Measurements from ENCODE around the gene MAD1L1. TPM values are rescaled to one million over a fixed set of nuclear protein-coding genes. Genes with fewer than 3 reads are reported as not detected.
A peak's percentile ranks its signal among the peaks of the same experiment; 100 is the strongest.

Gene MAD1L1
- total and polyA plus RNA-seq, 2 of the 4 experiments (the other 2 are of a cell fraction), result 29.0 to 40.9 TPM

DNA sequence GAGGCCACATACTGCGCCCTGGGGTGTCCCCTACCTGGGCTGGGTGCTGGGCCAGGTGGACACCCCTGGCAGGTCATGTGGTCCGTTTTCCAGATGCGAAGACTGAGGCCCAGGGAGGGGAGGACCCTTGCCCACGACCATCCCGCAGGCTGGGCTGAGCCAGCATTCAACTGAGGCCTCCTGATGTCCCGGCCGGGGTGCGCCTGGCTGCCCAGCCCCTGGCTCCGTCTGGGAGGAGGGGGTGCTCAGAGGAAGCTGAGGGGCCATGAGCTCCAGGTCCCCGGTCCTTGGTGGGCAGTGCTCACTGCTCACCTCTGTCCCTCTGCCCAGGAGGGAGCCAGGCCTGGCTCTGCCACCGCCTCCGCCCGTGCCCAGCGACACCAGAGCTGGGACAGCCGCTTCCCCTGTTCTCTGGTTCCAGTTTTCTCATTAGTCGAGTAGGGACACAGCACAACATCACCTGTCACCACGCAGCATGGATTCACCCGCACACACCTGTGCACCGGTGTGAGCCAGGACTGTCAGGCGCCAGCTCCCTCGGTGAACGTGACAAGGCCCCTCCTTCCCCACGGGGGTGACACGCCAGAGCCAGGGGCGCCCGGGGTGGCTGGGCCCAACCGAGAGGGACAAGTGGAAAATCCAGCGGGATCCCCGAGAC, 423.0 kb downstream of the MAD1L1 start:
- in situ Hi-C loops (cut with MboI; ENCODE audit: low sequenced_read_pairs), result no loop called here

More for the DNA sequence above, 423.0 kb downstream of the MAD1L1 start:
- no peak overlapping the region for H3K23ac ChIP-seq (ENCODE audit: low read depth, low read length)
- no peak overlapping the region for H3K18ac ChIP-seq (ENCODE audit: low read depth, low read length)
- no peaks in the 10 kb centered on the region for H3K4me1 ChIP-seq (ENCODE audit: control insufficient read depth, insufficient read depth, low read length)
- WGBS, 2 experiments (ENCODE audit: extremely low coverage in 2 of 2, insufficient read length in 1 of 2), result 92% methylated on average over 17 of the region's 29 CpGs; no CpG with 5 or more reads in 1 of the 2 experiments
- H3K9me3 ChIP-seq (ENCODE audit: control insufficient read depth, insufficient read depth, low read length), result no peaks in the 10 kb centered on the region
- H3K27ac ChIP-seq (ENCODE audit: insufficient read depth, low read length), result no peak overlapping the region
- H3K27me3 ChIP-seq (ENCODE audit: control insufficient read depth, insufficient read depth, low read length), result peaks cover 4% of the 10 kb centered on the region; the same call in 1 of the 2 replicates
- BruUV-seq (replicated peaks), result no TSS peak
- ATAC-seq (ENCODE audit: low read depth) (no peak), DNase-seq (no peak)
- no peak overlapping the region for H3K9ac ChIP-seq (ENCODE audit: low read depth, low read length)
- H2BK15ac ChIP-seq (ENCODE audit: low read depth, low read length), result no peak overlapping the region
- peaks cover 5% of the 10 kb centered on the region for H3K9me1 ChIP-seq (ENCODE audit: insufficient read depth, low read length)
- ChIA-PET CTCF (no interaction called here), POLR2A (ENCODE audit: unreplicated experiment) (no interaction called here)
- no peak overlapping the region for H2BK5ac ChIP-seq (ENCODE audit: low read depth, low read length, poor library complexity, severe bottlenecking)
- H2AFZ ChIP-seq (replicated peaks; ENCODE audit: low read length, poor library complexity), result no peak overlapping the region
- intact Hi-C loops (cut with micrococcal nuclease) (loop anchor here (5.0 kb wide), 1 partner anchor 142 kb away; no protein-coding TSS in a partner anchor), dilution Hi-C loops (cut with HindIII; ENCODE audit: low sequenced_read_pairs, unreplicated experiment) (no loop called here)
- H2BK20ac ChIP-seq (ENCODE audit: low read depth, low read length), result no peak overlapping the region
- peak overlapping the region; percentile 61 for H2AK9ac ChIP-seq (replicated peaks; ENCODE audit: low read depth, low read length, poor library complexity)
- no peak overlapping the region for H4K5ac ChIP-seq (ENCODE audit: low read depth, low read length)
- no peak overlapping the region for H3K4me2 ChIP-seq (ENCODE audit: low read depth, low read length)
- no peak overlapping the region for H2BK120ac ChIP-seq (ENCODE audit: low read depth, low read length)
- no peaks in the 10 kb centered on the region; a peak in 1 of 4 replicates for H3K79me1 ChIP-seq (ENCODE audit: low read depth in 1 of 2, low read length in 2 of 2)
- H2AK5ac ChIP-seq (ENCODE audit: low read depth, low read length), result no peak overlapping the region
- H3K4me3 ChIP-seq (ENCODE audit: insufficient read depth, low read depth, low read length), result no peak overlapping the region
- no peaks in the 10 kb centered on the region; the same call in 1 of the 2 replicates for H4K20me1 ChIP-seq (ENCODE audit: insufficient read depth, low read length)
- no peak overlapping the region for H4K8ac ChIP-seq (ENCODE audit: low read depth in 2 of 2, low read length in 2 of 2)
- no peak overlapping the region for H3K14ac ChIP-seq (replicated peaks; ENCODE audit: low read depth, low read length)
- no peak overlapping the region for H3K4ac ChIP-seq (ENCODE audit: low read depth, low read length)
- no peak overlapping the region for H4K91ac ChIP-seq (ENCODE audit: insufficient read depth, low read depth, low read length)
- no peak overlapping the region for H3K56ac ChIP-seq (ENCODE audit: extremely low read depth, insufficient read depth, low read length)
- H3K36me3 ChIP-seq (ENCODE audit: control insufficient read depth, insufficient read depth, low read length), result no peaks in the 10 kb centered on the region
- TF ChIP-seq, protein P1, sequence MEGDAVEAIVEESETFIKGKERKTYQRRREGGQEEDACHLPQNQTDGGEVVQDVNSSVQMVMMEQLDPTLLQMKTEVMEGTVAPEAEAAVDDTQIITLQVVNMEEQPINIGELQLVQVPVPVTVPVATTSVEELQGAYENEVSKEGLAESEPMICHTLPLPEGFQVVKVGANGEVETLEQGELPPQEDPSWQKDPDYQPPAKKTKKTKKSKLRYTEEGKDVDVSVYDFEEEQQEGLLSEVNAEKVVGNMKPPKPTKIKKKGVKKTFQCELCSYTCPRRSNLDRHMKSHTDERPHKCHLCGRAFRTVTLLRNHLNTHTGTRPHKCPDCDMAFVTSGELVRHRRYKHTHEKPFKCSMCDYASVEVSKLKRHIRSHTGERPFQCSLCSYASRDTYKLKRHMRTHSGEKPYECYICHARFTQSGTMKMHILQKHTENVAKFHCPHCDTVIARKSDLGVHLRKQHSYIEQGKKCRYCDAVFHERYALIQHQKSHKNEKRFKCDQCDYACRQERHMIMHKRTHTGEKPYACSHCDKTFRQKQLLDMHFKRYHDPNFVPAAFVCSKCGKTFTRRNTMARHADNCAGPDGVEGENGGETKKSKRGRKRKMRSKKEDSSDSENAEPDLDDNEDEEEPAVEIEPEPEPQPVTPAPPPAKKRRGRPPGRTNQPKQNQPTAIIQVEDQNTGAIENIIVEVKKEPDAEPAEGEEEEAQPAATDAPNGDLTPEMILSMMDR (conservative IDR thresholded peaks at IDR 0.05; ENCODE audit: low read depth, low read length), result no peak
- TF ChIP-seq MAFK (IDR thresholded peaks at IDR 0.05; ENCODE audit: low read depth, low read length) (no peak), RAD21 (IDR thresholded peaks at IDR 0.05; ENCODE audit: low read length) (no peak), NFE2L2 (IDR thresholded peaks at IDR 0.05; ENCODE audit: low read depth, low read length) (no peak), CEBPB (IDR thresholded peaks at IDR 0.05; ENCODE audit: low read depth, low read length) (no peak), CHD1 (IDR thresholded peaks at IDR 0.05; ENCODE audit: low read depth, low read length) (no peak), MAZ (IDR thresholded peaks at IDR 0.05; ENCODE audit: borderline replicate concordance, low read depth, low read length) (no peak), MXI1 (IDR thresholded peaks at IDR 0.05; ENCODE audit: borderline replicate concordance, low read depth, low read length) (no peak), ELK1 (IDR thresholded peaks at IDR 0.05; ENCODE audit: borderline replicate concordance, low read depth, low read length) (no peak), SMC3 (IDR thresholded peaks at IDR 0.05; ENCODE audit: low read depth, low read length) (no peak), RCOR1 (IDR thresholded peaks at IDR 0.05; ENCODE audit: insufficient replicate concordance, low read length) (no peak)
- TF ChIP-seq, protein P2, sequence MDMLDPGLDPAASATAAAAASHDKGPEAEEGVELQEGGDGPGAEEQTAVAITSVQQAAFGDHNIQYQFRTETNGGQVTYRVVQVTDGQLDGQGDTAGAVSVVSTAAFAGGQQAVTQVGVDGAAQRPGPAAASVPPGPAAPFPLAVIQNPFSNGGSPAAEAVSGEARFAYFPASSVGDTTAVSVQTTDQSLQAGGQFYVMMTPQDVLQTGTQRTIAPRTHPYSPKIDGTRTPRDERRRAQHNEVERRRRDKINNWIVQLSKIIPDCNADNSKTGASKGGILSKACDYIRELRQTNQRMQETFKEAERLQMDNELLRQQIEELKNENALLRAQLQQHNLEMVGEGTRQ (IDR thresholded peaks at IDR 0.05; ENCODE audit: low read depth, low read length), result no peak
